ENCODE data around the gene GTF2F2.

GTF2F2 gene

DNA sequence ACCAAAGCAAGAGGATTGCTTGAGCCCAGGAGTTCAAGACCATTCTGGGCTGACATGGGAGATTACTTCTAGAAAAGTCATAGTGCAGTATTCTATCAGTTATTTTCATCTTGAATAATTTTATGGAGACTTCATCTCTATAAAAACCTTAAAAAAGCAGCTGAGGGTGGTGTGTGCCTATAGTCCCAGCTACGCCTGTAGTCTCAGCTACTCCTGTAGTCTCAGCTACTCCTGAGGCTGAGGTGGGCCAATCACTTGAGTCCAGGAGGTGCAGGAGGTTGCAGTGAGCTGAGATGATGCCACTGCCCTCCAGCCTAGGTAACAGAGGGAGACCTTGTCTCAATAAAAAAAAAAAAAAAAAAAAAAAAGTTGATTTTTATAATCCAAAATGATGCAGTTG, 102.6 kb downstream of the GTF2F2 start:
- 100% methylated on average over 1 of the region's 1 CpG for WGBS (ENCODE audit: insufficient coverage)
- Histone ChIP-seq H3K4me3 (ENCODE audit: control insufficient read depth in 1 of 7, extremely low read depth in 1 of 7, insufficient read depth in 4 of 7, low read depth in 2 of 7, low read length in 6 of 7) (no peak overlapping the region), H3K27ac (ENCODE audit: insufficient read depth in 1 of 2, low read depth in 1 of 2, low read length in 2 of 2, poor library complexity in 1 of 2, severe bottlenecking in 2 of 2) (no peak overlapping the region), H3K36me3 (ENCODE audit: control insufficient read depth in 4 of 4, insufficient read depth in 4 of 4, low read length in 3 of 4) (no peaks in the 10 kb centered on the region), H3K27me3 (replicated peaks in 2 of 5; ENCODE audit: control insufficient read depth in 4 of 5, insufficient read depth in 5 of 5, low read length in 4 of 5) (no peaks in the 10 kb centered on the region), H3K4me1 (ENCODE audit: control extremely low read depth in 1 of 4, control insufficient read depth in 4 of 4, insufficient read depth in 4 of 4, low read length in 3 of 4) (peaks cover 0 to 15% (median 7%) of the 10 kb centered on the region in 4 experiments), H3K9me3 (ENCODE audit: control extremely low read depth in 1 of 5, control insufficient read depth in 4 of 5, insufficient read depth in 2 of 5, low read depth in 1 of 5, low read length in 4 of 5) (no peaks in the 10 kb centered on the region)
- CTCF ChIA-PET, result interaction anchor here (1.0 kb wide), 2 partner anchors 32 to 71 kb away, joined by 3 read pairs; no protein-coding TSS in a partner anchor
- POLR2A ChIA-PET, result no interaction called here
- no peak for DNase-seq

DNA sequence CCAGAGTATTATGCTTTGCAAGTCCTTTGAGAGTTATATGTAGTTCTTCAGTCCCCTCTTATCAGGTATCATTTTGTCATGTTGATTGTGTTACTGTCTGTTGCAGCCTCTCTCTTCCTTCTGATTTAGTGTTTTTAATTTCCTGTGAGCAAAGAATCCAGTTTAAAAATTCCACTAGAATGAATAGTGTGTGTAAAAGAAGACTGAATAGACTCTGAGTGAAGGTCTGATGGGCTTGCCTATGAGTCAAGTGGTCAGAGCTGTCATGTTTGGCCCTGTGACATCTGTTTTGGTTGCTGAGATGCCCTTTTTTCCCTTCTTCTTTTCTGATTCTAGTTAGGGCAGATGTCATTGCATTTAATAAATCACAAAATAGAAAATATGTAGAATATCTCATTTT, 103.9 kb downstream of the GTF2F2 start:
- no peak for DNase-seq
- Histone ChIP-seq H3K27me3 (replicated peaks in 2 of 5; ENCODE audit: control insufficient read depth in 4 of 5, insufficient read depth in 5 of 5, low read length in 4 of 5) (no peaks in the 10 kb centered on the region), H3K4me3 (ENCODE audit: control insufficient read depth in 1 of 7, extremely low read depth in 1 of 7, insufficient read depth in 4 of 7, low read depth in 2 of 7, low read length in 6 of 7) (no peak overlapping the region), H3K36me3 (ENCODE audit: control insufficient read depth in 4 of 4, insufficient read depth in 4 of 4, low read length in 3 of 4) (peaks cover 0 to 4% (median 0%) of the 10 kb centered on the region in 4 experiments), H3K9me3 (ENCODE audit: control extremely low read depth in 1 of 5, control insufficient read depth in 4 of 5, insufficient read depth in 2 of 5, low read depth in 1 of 5, low read length in 4 of 5) (no peaks in the 10 kb centered on the region), H3K4me1 (ENCODE audit: control extremely low read depth in 1 of 4, control insufficient read depth in 4 of 4, insufficient read depth in 4 of 4, low read length in 3 of 4) (peaks cover 0 to 15% (median 7%) of the 10 kb centered on the region in 4 experiments), H3K27ac (ENCODE audit: insufficient read depth in 1 of 2, low read depth in 1 of 2, low read length in 2 of 2, poor library complexity in 1 of 2, severe bottlenecking in 2 of 2) (no peak overlapping the region)
- ChIA-PET CTCF (no interaction called here), POLR2A (no interaction called here)

DNA sequence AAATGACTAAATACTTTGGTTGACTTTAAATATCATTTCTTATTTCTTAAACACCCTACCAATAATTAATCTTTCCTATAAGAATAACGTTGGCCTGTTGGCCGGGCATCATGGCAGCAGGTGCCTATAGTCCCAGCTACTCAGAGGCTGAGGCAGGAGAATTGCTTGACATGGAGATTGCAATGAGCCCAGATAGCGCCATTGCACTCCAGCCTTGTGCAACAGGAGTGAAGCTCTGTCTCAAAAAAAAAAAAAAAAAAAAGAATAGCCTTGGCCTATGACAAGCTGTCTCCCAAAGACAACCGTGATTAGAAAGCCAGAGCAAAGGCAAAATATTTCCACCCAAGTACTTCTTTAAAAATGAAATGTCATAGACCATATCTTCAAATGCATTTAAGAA, 105.1 kb downstream of the GTF2F2 start:
- H3K4me1 ChIP-seq (ENCODE audit: control extremely low read depth in 1 of 4, control insufficient read depth in 4 of 4, insufficient read depth in 4 of 4, low read length in 3 of 4), result peaks cover 0 to 9% (median 3%) of the 10 kb centered on the region in 4 experiments
- H3K27ac ChIP-seq (ENCODE audit: insufficient read depth in 1 of 2, low read depth in 1 of 2, low read length in 2 of 2, poor library complexity in 1 of 2, severe bottlenecking in 2 of 2), result no peak overlapping the region
- H3K9me3 ChIP-seq (ENCODE audit: control extremely low read depth in 1 of 5, control insufficient read depth in 4 of 5, insufficient read depth in 2 of 5, low read depth in 1 of 5, low read length in 4 of 5), result no peaks in the 10 kb centered on the region
- H3K4me3 ChIP-seq (ENCODE audit: control insufficient read depth in 1 of 7, extremely low read depth in 1 of 7, insufficient read depth in 4 of 7, low read depth in 2 of 7, low read length in 6 of 7), result no peak overlapping the region
- H3K27me3 ChIP-seq (replicated peaks in 2 of 5; ENCODE audit: control insufficient read depth in 4 of 5, insufficient read depth in 5 of 5, low read length in 4 of 5), result no peaks in the 10 kb centered on the region
- ChIA-PET POLR2A (no interaction called here), CTCF (no interaction called here)
- WGBS (ENCODE audit: insufficient coverage), result 100% methylated on average over 1 of the region's 4 CpGs
- no peak for DNase-seq
- H3K36me3 ChIP-seq (ENCODE audit: control insufficient read depth in 4 of 4, insufficient read depth in 4 of 4, low read length in 3 of 4), result peaks cover 0 to 4% (median 0%) of the 10 kb centered on the region in 4 experiments

DNA sequence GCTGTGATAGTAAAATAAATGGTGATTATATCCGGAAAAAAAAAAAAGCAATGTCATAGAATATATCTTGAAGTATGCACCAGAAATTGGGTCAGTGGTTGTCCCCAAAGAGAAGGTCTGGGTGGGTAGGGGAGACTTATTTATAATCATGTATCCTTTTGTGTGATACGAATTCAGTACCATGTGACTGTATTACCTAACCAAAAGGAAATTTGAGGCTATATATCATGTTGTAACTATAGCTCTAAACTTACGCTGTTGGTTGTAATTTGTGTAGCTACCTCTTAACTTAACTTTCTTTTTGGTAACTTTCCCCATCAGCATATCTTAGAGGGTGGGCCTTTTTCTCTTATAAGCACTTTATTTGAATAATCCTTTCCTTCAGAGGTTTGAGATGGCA, 105.7 kb downstream of the GTF2F2 start:
- CTCF ChIA-PET, result interaction anchor here (0.6 to 1.6 kb wide), 3 partner anchors 11 to 21 kb away, joined by 3 read pairs; no protein-coding TSS in a partner anchor
- POLR2A ChIA-PET, result no interaction called here

DNA sequence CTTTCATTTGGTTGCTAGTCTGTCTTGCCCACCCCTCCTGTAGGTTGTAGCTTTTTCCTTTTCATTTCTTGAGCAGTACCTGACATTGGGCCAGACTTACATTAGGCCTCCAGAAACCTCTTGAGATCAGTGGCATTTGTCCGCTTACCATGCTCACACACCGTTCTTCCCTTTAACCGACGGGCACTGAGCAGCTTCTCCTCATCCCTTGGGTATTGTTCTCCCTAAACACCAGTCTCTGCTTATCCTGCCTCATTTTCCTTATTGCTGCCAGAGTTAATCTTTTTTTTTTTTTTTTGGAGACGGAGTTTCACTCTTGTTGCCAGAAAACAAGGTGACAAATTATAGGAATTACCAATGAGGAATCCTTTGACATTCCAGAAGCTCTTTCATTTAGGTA, 107.7 kb downstream of the GTF2F2 start:
- peaks cover 0 to 4% (median 0%) of the 10 kb centered on the region in 4 experiments for H3K36me3 ChIP-seq (ENCODE audit: control insufficient read depth in 4 of 4, insufficient read depth in 4 of 4, low read length in 3 of 4)
- no peak overlapping the region for H3K4me3 ChIP-seq (ENCODE audit: control insufficient read depth in 1 of 7, extremely low read depth in 1 of 7, insufficient read depth in 4 of 7, low read depth in 2 of 7, low read length in 6 of 7)
- no peak for DNase-seq
- ChIA-PET CTCF (no interaction called here), POLR2A (interaction anchor here (0.6 kb wide), 2 partner anchors 32 to 91 kb away, joined by 3 read pairs; no protein-coding TSS in a partner anchor)
- no peak overlapping the region for H3K27ac ChIP-seq (ENCODE audit: insufficient read depth in 1 of 2, low read depth in 1 of 2, low read length in 2 of 2, poor library complexity in 1 of 2, severe bottlenecking in 2 of 2)
- peaks cover 0 to 14% (median 5%) of the 10 kb centered on the region in 4 experiments for H3K4me1 ChIP-seq (ENCODE audit: control extremely low read depth in 1 of 4, control insufficient read depth in 4 of 4, insufficient read depth in 4 of 4, low read length in 3 of 4)
- H3K9me3 ChIP-seq (ENCODE audit: control extremely low read depth in 1 of 5, control insufficient read depth in 4 of 5, insufficient read depth in 2 of 5, low read depth in 1 of 5, low read length in 4 of 5), result no peaks in the 10 kb centered on the region
- H3K27me3 ChIP-seq (replicated peaks in 2 of 5; ENCODE audit: control insufficient read depth in 4 of 5, insufficient read depth in 5 of 5, low read length in 4 of 5), result no peaks in the 10 kb centered on the region
- 100% methylated on average over 2 of the region's 5 CpGs for WGBS (ENCODE audit: insufficient coverage)

More for the DNA sequence above, 105.7 kb downstream of the GTF2F2 start:
- Histone ChIP-seq H3K36me3 (ENCODE audit: control insufficient read depth in 4 of 4, insufficient read depth in 4 of 4, low read length in 3 of 4) (peaks cover 0 to 4% (median 0%) of the 10 kb centered on the region in 4 experiments), H3K9me3 (ENCODE audit: control extremely low read depth in 1 of 5, control insufficient read depth in 4 of 5, insufficient read depth in 2 of 5, low read depth in 1 of 5, low read length in 4 of 5) (no peaks in the 10 kb centered on the region), H3K27me3 (replicated peaks in 2 of 5; ENCODE audit: control insufficient read depth in 4 of 5, insufficient read depth in 5 of 5, low read length in 4 of 5) (no peaks in the 10 kb centered on the region), H3K4me3 (ENCODE audit: control insufficient read depth in 1 of 7, extremely low read depth in 1 of 7, insufficient read depth in 4 of 7, low read depth in 2 of 7, low read length in 6 of 7) (no peak overlapping the region), H3K27ac (ENCODE audit: insufficient read depth in 1 of 2, low read depth in 1 of 2, low read length in 2 of 2, poor library complexity in 1 of 2, severe bottlenecking in 2 of 2) (no peak overlapping the region), H3K4me1 (ENCODE audit: control extremely low read depth in 1 of 4, control insufficient read depth in 4 of 4, insufficient read depth in 4 of 4, low read length in 3 of 4) (peaks cover 0 to 6% (median 2%) of the 10 kb centered on the region in 4 experiments)
- WGBS (ENCODE audit: insufficient coverage), result no CpG with 5 or more reads among the region's 3 CpGs
- DNase-seq, result peak in 2 of 3 donors; percentile 17 to 45

DNA sequence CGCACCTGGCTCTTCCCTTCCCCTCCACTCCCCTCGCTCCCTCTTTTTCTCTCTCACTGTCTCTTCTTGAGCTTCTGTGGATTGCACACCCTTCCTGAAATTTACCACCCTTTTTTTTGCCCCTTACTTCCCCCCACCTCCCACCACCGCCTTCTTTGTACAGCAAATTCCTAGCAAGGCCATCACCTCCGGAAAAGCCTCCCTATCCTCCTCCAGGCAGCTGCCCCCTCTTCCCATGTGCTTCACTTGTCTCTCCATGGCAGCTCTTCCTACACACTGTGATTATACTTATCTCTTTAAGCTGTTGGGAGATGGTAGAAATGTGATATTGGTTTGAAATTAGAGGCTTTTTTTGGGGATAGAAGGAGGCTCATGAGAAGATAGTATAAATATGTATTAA, 108.9 kb downstream of the GTF2F2 start:
- 94% methylated on average over 2 of the region's 4 CpGs for WGBS (ENCODE audit: insufficient coverage)
- H3K4me3 ChIP-seq (ENCODE audit: control insufficient read depth in 1 of 7, extremely low read depth in 1 of 7, insufficient read depth in 4 of 7, low read depth in 2 of 7, low read length in 6 of 7), result no peak overlapping the region
- DNase-seq, result no peak
- ChIA-PET CTCF (no interaction called here), POLR2A (interaction anchor here (0.6 kb wide), 1 partner anchor 1023 kb away, joined by 3 read pairs; no protein-coding TSS in a partner anchor)
- no peaks in the 10 kb centered on the region for H3K9me3 ChIP-seq (ENCODE audit: control extremely low read depth in 1 of 5, control insufficient read depth in 4 of 5, insufficient read depth in 2 of 5, low read depth in 1 of 5, low read length in 4 of 5)
- peaks cover 0 to 14% (median 5%) of the 10 kb centered on the region in 4 experiments for H3K4me1 ChIP-seq (ENCODE audit: control extremely low read depth in 1 of 4, control insufficient read depth in 4 of 4, insufficient read depth in 4 of 4, low read length in 3 of 4)
- H3K27me3 ChIP-seq (replicated peaks in 2 of 5; ENCODE audit: control insufficient read depth in 4 of 5, insufficient read depth in 5 of 5, low read length in 4 of 5), result no peaks in the 10 kb centered on the region
- H3K36me3 ChIP-seq (ENCODE audit: control insufficient read depth in 4 of 4, insufficient read depth in 4 of 4, low read length in 3 of 4), result peaks cover 0 to 4% (median 0%) of the 10 kb centered on the region in 4 experiments
- no peak overlapping the region for H3K27ac ChIP-seq (ENCODE audit: insufficient read depth in 1 of 2, low read depth in 1 of 2, low read length in 2 of 2, poor library complexity in 1 of 2, severe bottlenecking in 2 of 2)

DNA sequence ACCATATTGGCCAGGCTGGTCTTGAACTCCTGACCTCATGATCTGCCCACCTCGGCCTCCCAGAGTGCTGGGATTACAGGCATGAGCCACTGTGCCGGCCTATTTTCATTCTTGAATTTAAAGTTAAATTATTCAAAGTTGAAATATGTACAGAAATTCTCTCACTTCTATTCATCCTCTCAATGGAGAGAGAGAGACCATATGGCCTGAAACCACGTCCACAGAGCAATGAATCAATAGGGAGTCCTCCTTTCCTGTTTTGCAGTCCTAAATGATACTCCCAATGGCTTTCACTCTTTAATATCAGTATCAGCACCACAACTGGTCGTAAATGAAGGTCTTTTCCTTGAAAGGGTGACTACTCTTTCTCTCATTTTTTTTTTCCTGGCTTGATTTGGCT, 111.0 kb downstream of the GTF2F2 start:
- Histone ChIP-seq H3K36me3 (ENCODE audit: control insufficient read depth in 4 of 4, insufficient read depth in 4 of 4, low read length in 3 of 4) (peaks cover 0 to 4% (median 0%) of the 10 kb centered on the region in 4 experiments), H3K27ac (ENCODE audit: insufficient read depth in 1 of 2, low read depth in 1 of 2, low read length in 2 of 2, poor library complexity in 1 of 2, severe bottlenecking in 2 of 2) (peak overlapping the region; percentile 51 to 71), H3K9me3 (ENCODE audit: control extremely low read depth in 1 of 5, control insufficient read depth in 4 of 5, insufficient read depth in 2 of 5, low read depth in 1 of 5, low read length in 4 of 5) (no peaks in the 10 kb centered on the region), H3K4me1 (ENCODE audit: control extremely low read depth in 1 of 4, control insufficient read depth in 4 of 4, insufficient read depth in 4 of 4, low read length in 3 of 4) (peaks cover 0 to 10% (median 2%) of the 10 kb centered on the region in 4 experiments), H3K4me3 (ENCODE audit: control insufficient read depth in 1 of 7, extremely low read depth in 1 of 7, insufficient read depth in 4 of 7, low read depth in 2 of 7, low read length in 6 of 7) (no peak overlapping the region), H3K27me3 (replicated peaks in 2 of 5; ENCODE audit: control insufficient read depth in 4 of 5, insufficient read depth in 5 of 5, low read length in 4 of 5) (no peaks in the 10 kb centered on the region)
- DNase-seq, result no peak
- POLR2A ChIA-PET, result no interaction called here
- 60% methylated on average over 1 of the region's 4 CpGs for WGBS (ENCODE audit: insufficient coverage)
- CTCF ChIA-PET, result interaction anchor here (0.8 kb wide), 1 partner anchor 49 kb away, joined by 3 read pairs; no protein-coding TSS in a partner anchor

Data from common myeloid progenitor, CD34-positive (primary cell).